ENCODE data around the gene GSTA2. TPM values are rescaled to one million over a fixed set of nuclear protein-coding genes. Genes with fewer than 3 reads are reported as not detected.
"Not testable (repeated sequence)": the region's sequence is repeated elsewhere in the genome, so short reads cannot be mapped to it uniquely, and the experiment has no call there.

The GSTA2 gene
- total RNA-seq, 1 donor from 2014 or later: not detected

DNA sequence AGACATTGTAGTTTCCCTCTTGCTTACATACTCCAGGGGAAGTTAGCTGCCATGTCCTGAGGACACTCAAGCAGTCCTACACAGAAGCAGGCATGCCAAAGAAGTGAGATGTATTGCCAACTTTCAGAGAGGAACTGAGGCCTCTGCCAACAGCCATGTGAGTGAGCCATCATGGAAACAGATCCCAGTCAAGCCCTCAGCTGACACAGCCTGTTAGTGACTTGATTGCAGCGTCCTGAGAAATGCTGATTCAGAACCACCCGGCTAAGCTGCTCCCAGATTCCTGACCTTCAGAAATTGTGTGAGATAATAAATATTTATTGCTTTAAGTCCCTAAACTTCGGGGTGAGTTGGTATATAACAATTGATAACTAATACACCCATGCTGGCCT lies 38.1 kb downstream of the GSTA2 start:
- no peak for DNase-seq

DNA sequence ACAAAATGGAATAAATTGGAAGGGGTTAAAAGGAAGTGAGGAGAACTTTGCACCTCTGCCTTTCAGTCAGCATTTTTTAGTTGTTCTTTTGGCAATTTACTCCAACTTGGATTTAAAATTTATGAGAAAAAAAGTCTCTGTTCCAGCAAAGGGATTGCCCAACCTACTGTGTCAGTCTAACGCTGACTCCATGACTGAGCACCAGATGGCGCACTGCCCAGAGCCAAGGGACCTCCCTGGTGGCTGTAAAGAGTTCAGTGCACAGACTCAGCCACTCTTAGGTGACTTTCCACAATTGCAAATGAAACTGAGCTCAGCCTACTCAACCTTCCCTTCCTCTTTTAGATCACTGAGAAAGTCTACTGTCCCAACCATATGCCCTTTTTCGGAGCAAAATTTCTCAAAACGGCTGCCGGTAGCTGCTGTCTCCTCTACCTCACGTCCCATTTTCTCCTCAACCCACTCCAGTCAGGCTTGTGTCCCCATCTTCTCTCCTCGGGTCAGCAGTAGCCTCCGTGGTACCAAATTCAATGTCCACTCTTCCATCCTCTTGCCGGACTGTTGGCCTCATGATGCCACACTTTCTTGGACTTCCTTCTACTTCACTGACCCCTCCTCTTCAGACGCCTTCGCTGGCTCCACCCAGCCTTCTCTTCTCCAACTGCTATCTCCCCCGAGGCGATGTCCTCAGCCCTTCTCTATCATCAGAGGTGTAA lies 38.7 kb downstream of the GSTA2 start:
- DNase-seq: peak; percentile 2

DNA sequence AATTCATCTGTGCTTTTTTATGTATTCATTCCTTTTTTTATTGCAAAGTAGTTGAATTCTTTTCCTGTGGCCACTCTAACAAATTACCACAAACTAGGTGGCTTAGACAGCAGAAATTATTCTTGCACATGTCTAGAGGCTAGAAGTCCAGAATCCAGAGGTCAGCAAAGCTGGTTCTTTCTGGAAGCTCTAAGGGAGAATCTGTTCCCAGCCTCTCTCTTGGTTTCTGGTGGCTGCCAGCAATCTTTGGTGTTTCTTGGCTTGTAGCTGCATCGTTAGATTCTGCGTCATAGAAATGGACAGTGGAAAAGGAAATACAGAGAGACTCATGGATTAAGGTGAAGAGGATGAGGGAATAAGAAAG lies 39.3 kb downstream of the GSTA2 start:
- no peak for DNase-seq

DNA sequence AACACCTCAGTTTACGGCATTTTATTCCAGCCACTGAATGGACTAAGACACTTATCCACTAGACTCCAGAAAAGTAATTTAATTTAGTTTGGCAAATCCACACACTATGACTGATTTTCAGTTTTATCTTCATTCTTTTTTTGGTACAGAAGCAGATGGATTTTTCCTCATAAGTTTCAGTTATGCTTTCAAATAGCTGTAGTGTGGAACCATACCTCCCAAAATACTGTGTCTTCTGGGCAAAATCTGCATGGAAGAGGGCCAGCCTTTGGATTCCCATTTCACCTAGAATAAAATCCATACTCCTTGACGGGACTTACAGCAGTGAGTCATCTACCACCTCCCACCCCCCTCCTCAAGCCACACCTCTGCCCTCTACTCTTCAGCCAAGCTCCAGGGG lies 43.0 kb downstream of the GSTA2 start:
- DNase-seq: no peak

DNA sequence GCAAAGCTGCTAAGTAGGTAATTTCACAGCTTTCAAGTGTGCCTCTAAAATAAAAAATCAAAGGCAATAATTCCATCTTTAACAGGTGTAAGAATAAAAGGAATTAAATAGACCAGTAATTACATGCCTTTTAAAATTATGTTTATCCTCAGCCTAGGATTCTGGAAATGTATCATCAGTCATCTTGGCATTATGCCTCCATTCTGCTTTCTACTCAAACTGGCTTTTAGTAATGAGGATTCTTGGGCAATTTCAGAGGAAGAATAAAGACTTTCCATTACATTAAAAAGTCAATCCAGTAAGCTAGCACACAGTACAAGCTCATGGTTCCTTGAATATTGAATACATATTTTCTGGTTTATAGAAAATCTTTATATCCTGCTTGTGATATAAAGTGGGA lies 44.7 kb downstream of the GSTA2 start:
- DNase-seq: no peak

DNA sequence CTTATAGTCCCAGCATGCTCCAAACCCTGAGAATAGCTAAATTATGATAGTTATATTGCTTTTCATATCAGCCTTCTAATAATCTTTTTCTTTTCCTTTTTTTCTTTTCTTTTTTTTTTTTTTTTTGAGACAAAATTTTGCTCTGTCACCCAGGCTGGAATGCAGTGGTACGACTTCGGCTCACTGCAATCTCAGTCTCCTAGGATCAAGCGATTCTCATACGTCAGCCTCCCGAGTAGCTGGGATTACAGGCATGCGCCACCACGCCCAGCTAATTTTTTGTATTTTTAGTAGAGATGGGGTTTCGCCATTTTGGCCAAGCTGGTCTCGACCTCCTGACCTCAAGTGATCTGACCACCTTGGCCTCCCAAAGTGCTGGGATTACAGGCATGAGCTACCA lies 48.5 kb downstream of the GSTA2 start:
- not testable (repeated sequence) for DNase-seq

DNA sequence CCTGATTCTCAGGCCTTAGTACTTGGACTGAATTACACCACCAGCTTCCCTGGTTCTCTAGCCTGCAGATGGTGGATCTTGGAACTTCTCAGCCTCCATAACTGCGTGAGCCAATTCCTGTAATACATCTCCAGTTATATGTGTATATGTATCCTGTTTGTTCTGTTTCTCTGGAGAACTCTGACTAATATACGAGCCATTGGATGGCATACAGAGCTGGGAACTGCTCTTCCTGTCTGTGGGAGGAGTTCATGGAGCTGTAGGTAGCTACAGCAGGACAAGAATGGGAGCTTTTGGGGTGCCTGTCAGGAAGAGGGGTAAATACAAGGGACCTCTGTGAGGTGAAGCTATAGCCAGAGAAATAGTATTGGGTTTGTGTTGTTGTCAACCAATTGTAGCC lies 51.1 kb downstream of the GSTA2 start:
- DNase-seq: no peak

DNA sequence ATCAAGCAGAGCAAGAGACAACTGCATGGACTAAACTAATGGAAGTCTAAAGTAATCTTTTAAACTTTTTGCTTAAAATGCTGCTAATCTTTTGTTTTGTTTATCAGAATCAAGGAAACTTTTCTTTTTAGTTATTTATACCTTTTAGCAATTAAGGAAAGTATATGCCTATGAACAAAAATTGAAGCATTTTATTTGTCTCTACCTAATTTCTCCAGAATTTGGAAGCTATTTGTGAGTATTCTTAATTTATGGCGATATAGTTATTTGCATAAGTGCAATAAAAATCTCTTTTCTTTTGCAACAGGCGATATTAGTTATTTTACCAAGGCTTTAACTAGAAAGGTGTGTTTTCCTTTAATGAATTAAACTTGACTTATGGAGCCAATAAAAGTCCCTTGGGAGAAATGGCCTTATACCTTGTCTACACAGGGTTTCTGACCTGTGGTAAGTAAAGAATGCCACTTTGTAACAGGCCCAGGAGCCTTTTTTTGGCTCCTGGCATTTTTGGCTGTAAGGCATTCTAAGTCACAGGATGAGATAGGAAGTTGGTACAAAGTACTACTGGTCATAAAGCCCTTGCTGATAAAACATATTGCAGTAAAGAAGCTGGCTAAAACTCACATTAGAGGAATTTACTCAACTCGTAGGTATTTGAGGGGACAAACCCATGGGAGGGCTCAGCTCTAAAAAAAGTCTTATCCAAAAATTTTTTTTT lies 55.2 kb downstream of the GSTA2 start:
- DNase-seq: no peak

DNA sequence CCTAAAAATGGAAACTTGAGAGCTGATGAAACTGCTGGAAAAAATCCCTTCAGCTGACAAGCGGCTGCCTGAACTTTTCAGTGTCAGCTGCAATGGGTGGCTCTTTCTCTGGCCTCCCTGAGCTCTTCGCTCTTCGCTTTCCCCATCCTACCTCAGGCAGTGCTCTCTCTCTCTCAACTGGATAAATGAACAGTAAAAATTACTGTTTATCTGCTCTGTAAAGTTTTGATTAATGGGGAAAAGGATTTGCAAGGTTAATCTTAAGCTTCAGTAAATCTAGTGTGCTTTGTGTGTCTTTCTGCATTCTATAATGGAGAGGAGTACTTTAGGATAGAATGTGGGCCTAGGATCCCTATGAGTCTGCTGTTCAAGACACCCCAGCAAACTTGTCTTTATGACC lies 57.3 kb downstream of the GSTA2 start:
- DNase-seq: no peak

DNA sequence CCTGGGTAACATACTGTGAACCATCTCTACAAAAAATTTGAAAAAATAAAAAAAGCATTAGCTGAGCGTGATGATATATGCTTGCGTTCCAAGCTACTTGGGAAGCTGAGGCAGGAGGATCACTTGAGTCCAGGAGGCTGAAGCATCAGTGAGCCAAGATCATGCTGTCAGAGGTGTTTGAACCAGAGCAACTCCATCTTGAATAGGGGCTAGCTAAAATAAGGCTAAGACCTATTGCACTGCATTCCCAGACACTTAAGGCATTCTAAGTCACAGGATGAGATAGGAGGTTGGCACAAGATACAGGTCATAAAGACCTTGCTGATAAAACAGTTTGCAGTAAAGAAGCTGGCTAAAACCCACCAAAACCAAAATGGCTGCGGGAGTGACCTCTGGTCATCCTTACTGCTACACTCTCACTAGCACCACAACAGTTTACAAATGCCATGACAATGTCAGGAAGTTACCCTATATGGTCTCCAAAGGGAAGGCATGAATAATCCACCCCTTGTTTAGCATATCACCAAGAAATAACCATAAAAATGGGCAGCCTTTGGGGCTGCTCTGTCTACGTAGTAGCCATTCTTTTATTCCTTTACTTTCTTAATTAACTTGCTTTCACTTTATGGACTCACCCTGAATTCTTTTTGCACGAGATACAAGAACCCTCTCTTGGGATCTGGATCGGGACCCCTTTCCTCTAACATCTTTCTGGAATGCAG lies 58.3 kb downstream of the GSTA2 start:
- not testable (repeated sequence) for DNase-seq

DNA sequence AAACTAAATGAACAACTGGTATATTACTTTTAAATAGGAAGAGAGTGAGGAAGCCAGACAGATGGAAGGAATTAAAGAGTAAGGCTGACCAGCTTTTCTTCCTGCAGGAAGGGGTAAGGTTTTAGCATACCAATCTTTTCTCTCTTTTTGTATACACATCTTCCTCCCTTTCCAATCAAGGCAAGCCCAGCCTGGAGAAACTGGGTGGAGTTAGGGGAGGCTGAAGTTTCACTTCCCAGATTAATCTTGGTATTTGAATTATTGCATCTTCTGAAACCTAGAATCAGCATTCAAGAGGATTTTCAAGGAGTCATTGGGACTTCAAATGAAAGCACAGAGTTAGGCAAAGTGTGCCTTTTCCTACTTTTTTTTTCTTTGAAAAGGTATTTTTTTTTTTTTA lies 59.2 kb downstream of the GSTA2 start:
- DNase-seq: no peak

Other genes with a start within 250 kb of the GSTA2 start
- 16.8 TPM for gene TRAM2, start 186.4 kb downstream of the GSTA2 start, total RNA-seq
- 12.6 TPM for gene TMEM14A, start 92.4 kb downstream of the GSTA2 start, total RNA-seq
- gene GSTA1, start 40.3 kb upstream of the GSTA2 start, total RNA-seq: not detected
- gene GSTA5, start 77.3 kb upstream of the GSTA2 start, total RNA-seq: not detected
- 0.39 TPM for gene GSTA3, start 146.2 kb upstream of the GSTA2 start, total RNA-seq
- 47.8 TPM for gene GSTA4, start 231.8 kb upstream of the GSTA2 start, total RNA-seq